HG03342 (cell line): Measurements from ENCODE around the gene DLX2.
"Not testable (repeated sequence)": the region's sequence is repeated elsewhere in the genome, so short reads cannot be mapped to it uniquely, and the experiment has no call there.

Experiments used
- ATAC-seq: cut with Tn5 transposase; IDR thresholded peaks from one replicate; pipeline ENCODE4 v1.9.1; 2021; ENCODE audit warnings: mild to moderate bottlenecking, moderate library complexity; ENCODE audit not compliant: unreplicated experiment

The DLX2 gene

GRCh38 chr2:172083628-172084394 is 18.9 kb downstream of the DLX2 start:
- no peak for ATAC-seq

DNA sequence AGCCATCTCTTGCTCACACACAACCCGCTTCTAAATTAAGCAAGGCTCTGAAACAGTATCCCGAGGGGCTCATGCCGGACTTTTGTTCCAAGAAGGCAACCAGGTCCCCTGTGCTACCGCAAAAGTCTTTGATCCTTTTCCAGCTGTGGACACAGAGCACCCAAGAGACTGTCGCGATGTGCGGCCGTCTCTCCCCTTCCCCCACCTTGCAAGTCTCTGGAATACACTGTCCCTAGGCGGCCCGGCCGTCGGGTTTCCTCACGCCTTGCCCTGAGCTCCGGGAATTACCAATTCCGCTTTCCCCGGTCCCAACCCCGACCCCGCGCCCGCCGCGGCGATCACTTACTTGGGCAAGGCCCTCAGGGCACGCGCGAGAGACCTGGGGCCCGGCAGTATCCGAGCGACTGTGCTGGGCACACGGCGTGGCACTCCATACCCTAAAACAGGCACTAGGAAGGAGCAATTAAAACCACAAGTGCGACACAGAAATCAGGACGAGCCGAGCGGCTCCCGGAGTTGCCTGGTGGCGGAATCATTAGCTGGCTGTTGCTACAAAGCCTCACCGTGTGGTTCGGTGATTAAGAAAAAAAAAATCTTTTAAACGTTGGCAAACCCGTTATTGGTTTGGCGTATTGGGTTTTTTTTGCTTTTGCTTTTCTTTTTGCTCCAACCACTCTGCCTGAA is 19.6 kb downstream of the DLX2 start:
- ATAC-seq = no peak

GRCh38 chr2:172082105-172082943 is 20.4 kb downstream of the DLX2 start:
- no peak for ATAC-seq

- no peak for ATAC-seq
Measured at GRCh38 chr2:172081221-172082022, 21.3 kb downstream of the DLX2 start.

GRCh38 chr2:172080641-172081220 is 22.0 kb downstream of the DLX2 start:
- ATAC-seq = no peak

DNA sequence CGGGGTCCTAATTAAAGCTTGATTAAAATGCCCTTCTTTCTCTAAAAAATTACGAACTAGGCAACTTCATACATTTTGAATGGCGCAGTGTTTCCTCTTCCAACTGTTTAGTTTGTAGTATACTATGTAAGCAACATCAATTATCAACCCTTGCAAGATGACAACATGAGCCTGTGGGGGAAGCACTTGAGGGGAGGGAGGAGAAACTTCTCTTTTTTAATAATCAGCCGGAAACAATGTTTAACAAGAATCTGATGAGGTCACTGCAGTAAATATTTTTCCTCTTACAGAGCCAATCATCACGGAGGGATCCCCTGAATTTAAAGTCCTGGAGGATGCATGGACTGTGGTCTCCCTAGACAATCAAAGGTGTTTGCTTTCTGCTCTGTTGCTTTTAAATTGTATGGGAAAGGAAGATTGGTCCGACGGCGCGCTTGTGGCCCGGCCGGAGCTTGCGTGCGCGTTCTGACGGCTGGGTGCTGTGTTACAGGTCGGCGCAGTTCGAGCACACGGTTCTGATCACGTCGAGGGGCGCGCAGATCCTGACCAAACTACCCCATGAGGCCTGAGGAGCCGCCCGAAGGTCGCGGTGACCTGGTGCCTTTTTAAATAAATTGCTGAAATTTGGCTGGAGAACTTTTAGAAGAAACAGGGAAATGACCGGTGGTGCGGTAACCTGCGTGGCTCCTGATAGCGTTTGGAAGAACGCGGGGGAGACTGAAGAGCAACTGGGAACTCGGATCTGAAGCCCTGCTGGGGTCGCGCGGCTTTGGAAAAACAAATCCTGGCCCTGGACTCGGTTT is 22.7 kb downstream of the DLX2 start:
- ATAC-seq = no peak

DNA sequence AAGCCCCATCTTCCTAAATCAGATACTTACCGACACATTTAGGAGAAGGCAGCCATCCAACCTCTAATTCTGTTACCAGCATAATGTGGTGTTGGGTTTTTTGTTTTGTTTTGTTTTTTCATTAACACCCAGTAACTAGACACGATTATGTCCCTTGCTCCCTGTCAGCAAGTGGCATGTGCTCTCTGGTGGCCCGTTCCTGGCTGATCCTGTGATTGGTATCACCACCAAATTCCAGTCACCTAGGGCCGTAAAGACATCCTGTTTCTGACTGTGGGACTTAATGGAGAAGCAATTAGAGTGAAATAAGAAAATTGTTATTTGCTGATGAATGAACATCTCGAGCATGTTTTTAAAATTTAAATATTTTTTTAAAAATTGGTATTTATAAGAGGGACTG is 23.3 kb downstream of the DLX2 start:
- no peak for ATAC-seq

GRCh38 chr2:172074254-172074653 is 28.4 kb downstream of the DLX2 start:
- no peak for ATAC-seq

- ATAC-seq = no peak
Measured at GRCh38 chr2:172073518-172073917, 29.2 kb downstream of the DLX2 start.

- ATAC-seq = no peak
Measured at GRCh38 chr2:172072706-172073105, 30.0 kb downstream of the DLX2 start.

GRCh38 chr2:172072303-172072702 is 30.4 kb downstream of the DLX2 start:
- no peak for ATAC-seq

DNA sequence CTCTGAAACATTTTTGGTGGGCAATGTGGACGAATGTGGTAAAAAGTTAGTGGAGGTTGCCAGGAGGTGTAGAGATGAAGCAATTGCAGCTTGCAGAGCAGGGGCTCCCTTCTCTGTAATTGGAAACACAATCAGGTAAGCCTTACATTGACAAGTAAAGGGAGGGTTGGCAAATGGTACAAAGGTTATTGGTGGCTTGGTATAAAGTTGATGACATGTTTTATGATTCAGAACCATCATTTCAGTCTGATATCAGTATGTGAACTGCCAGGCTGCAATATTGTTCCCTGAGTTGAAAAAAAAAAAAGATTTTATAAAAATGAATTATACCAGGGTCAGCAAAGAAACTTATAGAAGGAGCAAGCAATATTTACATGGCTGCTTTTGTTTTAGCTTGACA is 31.8 kb downstream of the DLX2 start:
- ATAC-seq = no peak

DNA sequence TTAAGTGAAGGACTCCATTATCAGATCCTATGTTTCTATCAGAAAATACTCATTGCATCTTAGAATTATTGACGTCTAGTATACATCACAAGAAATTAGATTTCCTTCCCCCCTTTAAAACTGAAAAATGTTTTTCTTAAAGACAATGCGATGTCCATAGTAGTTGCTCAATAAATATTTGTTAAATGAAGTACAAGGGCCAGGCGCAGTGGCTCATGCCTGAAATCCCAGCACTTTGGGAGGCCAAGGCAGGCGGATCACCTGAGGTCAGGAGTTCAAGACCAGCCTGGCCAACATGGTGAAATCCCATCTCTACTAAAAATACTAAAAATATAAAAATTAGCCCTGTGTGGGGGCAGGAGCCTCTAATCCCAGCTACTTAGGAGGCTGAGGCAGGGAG is 34.8 kb downstream of the DLX2 start:
- ATAC-seq = not testable (repeated sequence)

- ATAC-seq = no peak
Measured at GRCh38 chr2:172066394-172066886, 36.3 kb downstream of the DLX2 start.

- ATAC-seq = no peak
Measured at GRCh38 chr2:172065111-172065510, 37.6 kb downstream of the DLX2 start.

DNA sequence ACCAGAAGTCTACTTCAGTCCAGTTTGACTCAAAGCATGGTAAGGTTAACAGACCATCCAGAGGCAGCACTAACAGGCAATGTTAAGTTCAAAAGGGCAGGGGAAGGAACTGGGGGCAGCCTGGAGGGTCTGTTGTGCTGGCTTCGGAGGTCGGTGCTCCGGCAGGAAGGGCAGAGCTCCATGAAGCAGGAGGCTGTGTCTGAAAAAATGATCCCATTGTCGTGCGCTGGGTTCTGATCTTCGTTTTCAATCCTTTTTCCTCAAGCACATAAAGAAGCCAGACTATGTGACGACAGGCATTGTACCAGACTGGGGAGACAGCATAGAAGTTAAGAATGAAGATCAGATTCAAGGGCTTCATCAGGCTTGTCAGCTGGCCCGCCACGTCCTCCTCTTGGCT is 39.3 kb downstream of the DLX2 start:
- ATAC-seq = no peak

DNA sequence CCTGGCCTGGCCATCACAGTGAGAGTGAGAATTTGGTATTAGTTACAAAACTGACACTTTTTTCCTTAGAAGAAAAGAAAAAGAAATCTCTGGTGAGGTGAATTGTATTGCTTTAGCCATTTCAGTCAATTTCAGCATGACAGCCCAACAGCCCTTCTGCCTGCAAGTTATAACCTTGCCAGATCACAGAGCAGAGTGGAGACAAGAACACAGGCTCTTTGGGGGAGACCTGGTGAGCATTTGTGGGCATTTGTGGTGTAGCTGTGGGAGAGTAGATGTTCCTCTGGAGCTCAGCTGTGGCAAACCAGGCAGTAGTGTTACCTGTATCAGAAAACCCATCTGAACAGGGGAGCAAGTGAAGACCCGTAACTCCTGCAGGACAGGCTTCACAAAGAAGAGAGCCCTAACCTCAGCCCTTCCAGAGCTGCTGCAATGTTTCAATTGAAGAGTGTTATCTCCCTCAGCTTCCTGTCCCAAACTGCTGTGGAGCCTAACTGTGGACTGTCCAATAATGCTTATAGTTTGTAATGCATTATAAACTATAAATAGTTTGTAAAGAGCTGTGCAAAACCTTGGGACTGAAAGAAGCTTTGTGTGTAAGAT is 40.2 kb downstream of the DLX2 start:
- ATAC-seq = no peak

DNA sequence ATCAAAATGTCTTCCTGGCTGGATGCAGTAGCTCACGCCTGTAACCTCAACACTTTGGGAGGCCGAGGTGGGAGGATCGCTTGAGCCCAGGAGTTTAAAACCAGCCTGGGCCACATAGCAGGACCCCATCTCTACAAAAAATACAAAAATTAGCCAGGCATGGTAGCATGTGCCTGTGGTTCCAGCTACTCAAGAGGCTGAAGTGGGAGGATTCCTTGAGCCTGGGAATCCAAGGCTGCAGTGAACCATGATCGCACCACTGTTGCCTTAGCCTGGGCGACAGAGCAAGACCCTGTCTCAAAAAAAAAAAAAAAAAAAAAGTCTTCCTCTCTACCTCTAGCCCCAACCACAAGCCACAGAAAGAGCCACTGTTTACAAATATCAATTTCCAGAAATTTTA is 42.6 kb downstream of the DLX2 start:
- not testable (repeated sequence) for ATAC-seq

- no peak for ATAC-seq
Measured at GRCh38 chr2:172058660-172059059, 44.0 kb downstream of the DLX2 start.
